Colon (tissue), 2 donors: Measurements from ENCODE around the gene PSME3.

Experiments
- FAIRE-seq: peaks from 2 replicates; lab custom pipeline; 2012; peaks lifted over from hg19 to GRCh38; lab: Jason Lieb, UNC
- donor health status: control.
- donor health status: control.

The PSME3 gene

GRCh38 chr17:42817866-42818265 lies 15.3 kb upstream of the PSME3 start:
- no peak for FAIRE-seq

- no peak for FAIRE-seq
Observed at GRCh38 chr17:42818379-42818778, 14.8 kb upstream of the PSME3 start.

- no peak for FAIRE-seq
Observed at GRCh38 chr17:42819939-42820535, 13.2 kb upstream of the PSME3 start.

- FAIRE-seq: no peak
Observed at GRCh38 chr17:42821176-42821575, 12.0 kb upstream of the PSME3 start.

GRCh38 chr17:42827472-42827871 lies 5.7 kb upstream of the PSME3 start:
- no peak for FAIRE-seq

GRCh38 chr17:42830971-42831370 lies 2.2 kb upstream of the PSME3 start:
- FAIRE-seq: no peak

- no peak for FAIRE-seq
Observed at GRCh38 chr17:42832213-42832933, 824 bp upstream of the PSME3 start.

- FAIRE-seq: no peak
Observed at GRCh38 chr17:42833767-42834422, 698 bp downstream of the PSME3 start.

GRCh38 chr17:42835732-42836131 lies 2.5 kb downstream of the PSME3 start:
- FAIRE-seq: no peak

- no peak for FAIRE-seq
Observed at GRCh38 chr17:42841975-42842685, 8.9 kb downstream of the PSME3 start.

GRCh38 chr17:42843358-42843934 lies 10.2 kb downstream of the PSME3 start:
- no peak for FAIRE-seq

GRCh38 chr17:42844271-42844670 lies 11.1 kb downstream of the PSME3 start, which contains the start of gene AOC2:
TSS of gene AOC2 (plus strand) at chr17:42844580. CDS start at chr17:42844627, 47 bp downstream.
- no peak for FAIRE-seq

- FAIRE-seq: no peak
Observed at GRCh38 chr17:42844761-42845555, 11.8 kb downstream of the PSME3 start.

GRCh38 chr17:42845556-42845917 lies 12.3 kb downstream of the PSME3 start:
- FAIRE-seq: no peak

GRCh38 chr17:42845918-42846593 lies 12.9 kb downstream of the PSME3 start:
- FAIRE-seq: no peak

- FAIRE-seq: no peak
Observed at GRCh38 chr17:42846594-42847280, 13.5 kb downstream of the PSME3 start.

GRCh38 chr17:42848093-42848492 lies 14.9 kb downstream of the PSME3 start:
- FAIRE-seq: no peak

- FAIRE-seq: no peak
Observed at GRCh38 chr17:42849031-42849430, 15.8 kb downstream of the PSME3 start.

GRCh38 chr17:42849451-42850181 lies 16.4 kb downstream of the PSME3 start:
- no peak for FAIRE-seq

GRCh38 chr17:42850954-42851353 lies 17.8 kb downstream of the PSME3 start, which contains the start of gene AOC3:
TSS of gene AOC3 (plus strand) at chr17:42851199. CDS start at chr17:42851344, 145 bp downstream.
- no peak for FAIRE-seq
